Activated CD8-positive, alpha-beta T cell treated with anti-CD3 and anti-CD28 coated beads for 36 hours (primary cell): ENCODE measurements around the gene IFT27. TPM values are rescaled to one million over a fixed set of nuclear protein-coding genes. Genes with fewer than 3 reads are reported as not detected.

Source experiments
- ATAC-seq: fragments of 200-7000 bp; cut with Tn5 transposase; one replicate; pipeline ENCODE4 v1.10.0; 2021; ENCODE audit warnings: mild to moderate bottlenecking, moderate library complexity
- CTCF ChIA-PET: fragments of 350-600 bp; sonication (Branson Sonifier 250); formaldehyde crosslinking; loops from one replicate; lab custom pipeline; 2021; ENCODE audit warnings: antibody characterized with exemption; lab: Charles Lee
- POLR2A ChIA-PET: fragments of 350-600 bp; sonication (Branson Sonifier 250); formaldehyde crosslinking; loops from one replicate; lab custom pipeline; 2021; ENCODE audit warnings: antibody characterized with exemption; lab: Charles Lee
- DNase-seq: peaks from one replicate; pipeline ENCODE4 v3.0.0-alpha.2; 2020
- H3K27ac Mint-ChIP-seq: one replicate; pipeline ENCODE4 v1.8.0; 2021; ENCODE audit warnings: mild to moderate bottlenecking, mixed read lengths
- H3K27me3 Mint-ChIP-seq: one replicate; pipeline ENCODE4 v1.8.0; 2021; ENCODE audit warnings: mixed read lengths
- H3K36me3 Mint-ChIP-seq: one replicate; pipeline ENCODE4 v1.8.0; 2021; ENCODE audit warnings: low read depth, mixed read lengths
- H3K4me1 Mint-ChIP-seq: one replicate; pipeline ENCODE4 v1.8.0; 2021; ENCODE audit warnings: low read depth, mixed read lengths
- H3K4me3 Mint-ChIP-seq: one replicate; pipeline ENCODE4 v1.8.0; 2021; ENCODE audit warnings: mild to moderate bottlenecking, moderate library complexity, mixed read lengths
- H3K9me3 Mint-ChIP-seq: one replicate; pipeline ENCODE4 v1.8.0; 2021; ENCODE audit warnings: mixed read lengths
- CTCF ChIP-seq: fragments of 200-600 bp; IDR thresholded peaks from one replicate; pipeline ENCODE4 v1.8.0; 2022; ENCODE audit warnings: antibody characterized with exemption, mild to moderate bottlenecking
- intact Hi-C: fragments of 100-400 bp; cut with micrococcal nuclease; formaldehyde crosslinking; loops from one replicate; pipeline ENCODE4 v1.10.0; 2022
- total RNA-seq, 2 experiments: library from RNA; stranded (reverse); gene quantifications; one replicate each; pipeline ENCODE4 v1.2.3, GENCODE V29; 2021

IFT27 gene
- total RNA-seq, 2 experiments from 2014 or later, result 20.0 to 21.9 TPM

DNA sequence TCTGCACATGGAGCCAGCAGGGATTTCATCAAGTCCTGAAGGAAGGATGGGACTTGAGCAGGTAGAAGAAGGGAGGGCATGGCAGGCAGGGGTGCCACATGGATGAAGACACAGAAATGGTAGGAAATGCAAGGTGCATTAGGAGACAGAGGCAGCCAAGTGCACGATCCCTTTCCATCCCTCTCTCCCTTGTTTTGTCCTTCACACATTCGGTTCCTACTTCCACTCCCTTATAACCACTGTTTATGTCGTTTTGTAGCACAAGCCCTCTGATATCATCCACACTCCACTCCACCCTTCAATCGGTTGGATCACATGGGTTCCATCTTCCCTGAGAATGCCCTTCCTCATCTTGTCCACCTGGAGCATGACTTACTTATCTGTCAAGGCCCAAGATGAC is 35.2 kb downstream of the IFT27 start:
- POLR2A ChIA-PET, result no interaction called here
- H3K9me3 Mint-ChIP-seq, result no peaks in the 10 kb centered on the region
- no peak for ATAC-seq
- CTCF ChIA-PET, result interaction anchor here (2.1 kb wide), 1 partner anchor 16 kb away, joined by 5 read pairs; no protein-coding TSS in a partner anchor
- no peak overlapping the region for H3K27ac Mint-ChIP-seq
- no peak overlapping the region for H3K4me3 Mint-ChIP-seq
- no peak for TF ChIP-seq CTCF
- H3K27me3 Mint-ChIP-seq, result peaks cover 9% of the 10 kb centered on the region
- no peak for DNase-seq
- intact Hi-C loops, result no loop called here
- no peaks in the 10 kb centered on the region for H3K4me1 Mint-ChIP-seq
- no peaks in the 10 kb centered on the region for H3K36me3 Mint-ChIP-seq

GRCh38 chr22:36739185-36739584 is 36.7 kb downstream of the IFT27 start:
- intact Hi-C loops, result no loop called here
- ChIA-PET CTCF (interaction anchor here (1.2 kb wide), 1 partner anchor 19 kb away, joined by 4 read pairs; no protein-coding TSS in a partner anchor), POLR2A (no interaction called here)
- ATAC-seq (no peak), DNase-seq (no peak)
- Mint-ChIP-seq H3K27ac (no peak overlapping the region), H3K4me1 (no peaks in the 10 kb centered on the region), H3K27me3 (peaks cover 11% of the 10 kb centered on the region), H3K4me3 (no peak overlapping the region), H3K9me3 (no peaks in the 10 kb centered on the region), H3K36me3 (no peaks in the 10 kb centered on the region)
- TF ChIP-seq CTCF, result no peak

GRCh38 chr22:36738416-36739020 is 37.4 kb downstream of the IFT27 start:
- POLR2A ChIA-PET, result no interaction called here
- H3K9me3 Mint-ChIP-seq, result no peaks in the 10 kb centered on the region
- ATAC-seq (no peak), DNase-seq (no peak)
- H3K36me3 Mint-ChIP-seq, result no peaks in the 10 kb centered on the region
- no peak overlapping the region for H3K4me3 Mint-ChIP-seq
- CTCF ChIA-PET, result interaction anchor here (1.2 kb wide), 1 partner anchor 20 kb away, joined by 4 read pairs; no protein-coding TSS in a partner anchor
- no peaks in the 10 kb centered on the region for H3K4me1 Mint-ChIP-seq
- peaks cover 13% of the 10 kb centered on the region for H3K27me3 Mint-ChIP-seq
- no peak for TF ChIP-seq CTCF
- intact Hi-C loops, result no loop called here
- no peak overlapping the region for H3K27ac Mint-ChIP-seq

DNA sequence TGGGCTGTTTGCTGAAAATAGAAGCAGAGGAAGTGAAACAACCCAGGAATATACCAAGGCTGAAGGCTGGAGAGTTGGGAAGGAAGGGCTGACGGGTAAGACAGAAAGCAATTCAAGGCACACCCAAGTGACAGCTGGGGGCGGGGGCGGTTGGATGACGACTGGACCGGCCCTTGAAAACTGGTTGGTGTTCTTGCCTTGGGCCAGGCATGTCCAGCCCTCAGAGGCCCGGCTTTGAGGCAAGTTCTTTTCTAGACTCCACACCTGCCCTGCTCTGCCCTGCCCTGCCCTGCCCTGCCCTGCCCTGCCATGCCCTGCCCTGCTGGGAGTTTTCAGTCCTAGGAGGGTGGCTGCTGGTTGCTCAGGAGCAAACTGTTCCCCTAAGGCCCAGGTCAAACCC is 38.1 kb downstream of the IFT27 start:
- DNase-seq (no peak), ATAC-seq (no peak)
- intact Hi-C loops, result no loop called here
- Mint-ChIP-seq H3K36me3 (no peaks in the 10 kb centered on the region), H3K4me1 (no peaks in the 10 kb centered on the region), H3K9me3 (no peaks in the 10 kb centered on the region), H3K4me3 (no peak overlapping the region), H3K27ac (no peak overlapping the region), H3K27me3 (peaks cover 13% of the 10 kb centered on the region)
- CTCF ChIA-PET, result no interaction called here
- no peak for TF ChIP-seq CTCF
- POLR2A ChIA-PET, result no interaction called here

- no peak for DNase-seq
- intact Hi-C loops, result no loop called here
- TF ChIP-seq CTCF, result no peak
- Mint-ChIP-seq H3K9me3 (no peaks in the 10 kb centered on the region), H3K36me3 (no peaks in the 10 kb centered on the region), H3K27ac (no peak overlapping the region), H3K27me3 (peaks cover 17% of the 10 kb centered on the region), H3K4me1 (no peaks in the 10 kb centered on the region), H3K4me3 (no peak overlapping the region)
- CTCF ChIA-PET, result interaction anchor here (1.4 kb wide), 1 partner anchor 21 kb away, joined by 3 read pairs; no protein-coding TSS in a partner anchor
- POLR2A ChIA-PET, result no interaction called here
- ATAC-seq, result no peak
Measured at GRCh38 chr22:36736701-36737320, 39.1 kb downstream of the IFT27 start.
